Vagina (tissue), 2 donors: ENCODE measurements around the gene CBFA2T3.

Experiments
- POLR2A ChIP-seq, 2 donors: fragments of 450-650 bp; IDR thresholded peaks; one replicate each; pipeline ENCODE4 v1.6.1; 2017; ENCODE audit warnings: antibody characterized with exemption in 2 of 2, mild to moderate bottlenecking in 2 of 2, moderate library complexity in 2 of 2
- POLR2AphosphoS5 ChIP-seq, 2 donors: sonication (generic); formaldehyde crosslinking; IDR thresholded peaks; one replicate each; pipeline ENCODE4 v1.9.0; 2017; ENCODE audit warnings: antibody characterized with exemption in 2 of 2, mild to moderate bottlenecking in 2 of 2, low read depth in 1 of 2; ENCODE audit not compliant: insufficient read depth in 1 of 2
- TF ChIP-seq, protein P1 (sequence below), 3 experiments: fragments of 450-650 bp in 2 of 3; fragments of 200-600 bp in 1 of 3; sonication (generic) in 1 of 3; IDR thresholded peaks; one replicate each; pipeline ENCODE4 v1.5.1; 2017 to 2019; ENCODE audit warnings: antibody characterized with exemption in 3 of 3, mild to moderate bottlenecking in 2 of 3, moderate library complexity in 2 of 3

DNA sequence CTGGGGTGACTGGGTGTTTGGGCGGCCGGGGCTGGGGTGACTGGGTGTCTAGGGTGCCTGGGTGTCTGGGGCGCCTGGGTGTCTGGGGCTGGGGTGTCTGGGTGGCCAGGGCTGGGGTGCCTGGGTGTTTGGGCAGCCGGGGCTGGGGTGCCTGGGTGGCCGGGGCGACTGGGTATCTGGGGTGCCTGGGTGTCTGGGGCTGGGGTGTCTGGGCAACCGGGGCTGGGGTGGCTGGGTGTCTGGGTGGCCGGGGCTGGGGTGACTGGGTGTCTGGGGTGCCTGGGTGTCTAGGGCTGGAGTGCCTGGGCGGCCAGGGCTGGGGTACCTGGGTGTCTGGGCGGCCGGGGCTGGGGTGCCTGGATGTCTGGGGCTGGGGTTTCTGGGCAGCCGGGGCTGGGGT, 151.9 kb downstream of the CBFA2T3 start:
- no peak for TF ChIP-seq POLR2AphosphoS5 (IDR thresholded peaks at IDR 0.05; ENCODE audit: insufficient read depth in 1 of 2, low read depth in 1 of 2)
- TF ChIP-seq, protein P1, sequence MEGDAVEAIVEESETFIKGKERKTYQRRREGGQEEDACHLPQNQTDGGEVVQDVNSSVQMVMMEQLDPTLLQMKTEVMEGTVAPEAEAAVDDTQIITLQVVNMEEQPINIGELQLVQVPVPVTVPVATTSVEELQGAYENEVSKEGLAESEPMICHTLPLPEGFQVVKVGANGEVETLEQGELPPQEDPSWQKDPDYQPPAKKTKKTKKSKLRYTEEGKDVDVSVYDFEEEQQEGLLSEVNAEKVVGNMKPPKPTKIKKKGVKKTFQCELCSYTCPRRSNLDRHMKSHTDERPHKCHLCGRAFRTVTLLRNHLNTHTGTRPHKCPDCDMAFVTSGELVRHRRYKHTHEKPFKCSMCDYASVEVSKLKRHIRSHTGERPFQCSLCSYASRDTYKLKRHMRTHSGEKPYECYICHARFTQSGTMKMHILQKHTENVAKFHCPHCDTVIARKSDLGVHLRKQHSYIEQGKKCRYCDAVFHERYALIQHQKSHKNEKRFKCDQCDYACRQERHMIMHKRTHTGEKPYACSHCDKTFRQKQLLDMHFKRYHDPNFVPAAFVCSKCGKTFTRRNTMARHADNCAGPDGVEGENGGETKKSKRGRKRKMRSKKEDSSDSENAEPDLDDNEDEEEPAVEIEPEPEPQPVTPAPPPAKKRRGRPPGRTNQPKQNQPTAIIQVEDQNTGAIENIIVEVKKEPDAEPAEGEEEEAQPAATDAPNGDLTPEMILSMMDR (IDR thresholded peaks at IDR 0.05): no peak
- no peak for TF ChIP-seq POLR2A (IDR thresholded peaks at IDR 0.05)
